ENCODE measurements around the gene TTC9. TPM values are rescaled to one million over a fixed set of nuclear protein-coding genes. Genes with fewer than 3 reads are reported as not detected.

The TTC9 gene
- total RNA-seq, 1 donor from 2014 or later = 1.2 TPM

- no peak overlapping the region for H3K4me3 Mint-ChIP-seq (ENCODE audit: unreplicated experiment)
- TF ChIP-seq CTCF (IDR thresholded peaks at IDR 0.05) = no peak
- H3K9me3 Mint-ChIP-seq (ENCODE audit: unreplicated experiment) = no peaks in the 10 kb centered on the region
- H3K4me1 Mint-ChIP-seq (ENCODE audit: unreplicated experiment) = peaks cover 17% of the 10 kb centered on the region
- no peak for DNase-seq (ENCODE audit: extremely low spot score, unreplicated experiment)
- H3K27me3 Mint-ChIP-seq (ENCODE audit: unreplicated experiment) = peaks cover 16% of the 10 kb centered on the region
- no peak overlapping the region for H3K27ac Mint-ChIP-seq (ENCODE audit: unreplicated experiment)
- H3K36me3 Mint-ChIP-seq (ENCODE audit: unreplicated experiment) = no peaks in the 10 kb centered on the region
These were observed 4.2 kb downstream of the TTC9 start for GRCh38 chr14:70645892-70646291.

GRCh38 chr14:70646705-70647104, 5.0 kb downstream of the TTC9 start:
- H3K36me3 Mint-ChIP-seq (ENCODE audit: unreplicated experiment) = no peaks in the 10 kb centered on the region
- no peaks in the 10 kb centered on the region for H3K9me3 Mint-ChIP-seq (ENCODE audit: unreplicated experiment)
- H3K27me3 Mint-ChIP-seq (ENCODE audit: unreplicated experiment) = peaks cover 11% of the 10 kb centered on the region
- no peak for DNase-seq (ENCODE audit: extremely low spot score, unreplicated experiment)
- no peak overlapping the region for H3K27ac Mint-ChIP-seq (ENCODE audit: unreplicated experiment)
- no peak for TF ChIP-seq CTCF (IDR thresholded peaks at IDR 0.05)
- no peak overlapping the region for H3K4me3 Mint-ChIP-seq (ENCODE audit: unreplicated experiment)
- peaks cover 13% of the 10 kb centered on the region for H3K4me1 Mint-ChIP-seq (ENCODE audit: unreplicated experiment)

- Mint-ChIP-seq H3K9me3 (ENCODE audit: unreplicated experiment) (no peaks in the 10 kb centered on the region), H3K36me3 (ENCODE audit: unreplicated experiment) (no peaks in the 10 kb centered on the region), H3K4me1 (ENCODE audit: unreplicated experiment) (peaks cover 3% of the 10 kb centered on the region), H3K27me3 (ENCODE audit: unreplicated experiment) (peaks cover 6% of the 10 kb centered on the region), H3K4me3 (ENCODE audit: unreplicated experiment) (no peak overlapping the region), H3K27ac (ENCODE audit: unreplicated experiment) (no peak overlapping the region)
- DNase-seq (ENCODE audit: extremely low spot score, unreplicated experiment) = no peak
- no peak for TF ChIP-seq CTCF (IDR thresholded peaks at IDR 0.05)
These were observed 6.6 kb downstream of the TTC9 start for GRCh38 chr14:70648346-70648745.

GRCh38 chr14:70649803-70650202, 8.1 kb downstream of the TTC9 start:
- Mint-ChIP-seq H3K36me3 (ENCODE audit: unreplicated experiment) (no peaks in the 10 kb centered on the region), H3K27ac (ENCODE audit: unreplicated experiment) (no peak overlapping the region), H3K4me1 (ENCODE audit: unreplicated experiment) (no peaks in the 10 kb centered on the region), H3K9me3 (ENCODE audit: unreplicated experiment) (no peaks in the 10 kb centered on the region), H3K4me3 (ENCODE audit: unreplicated experiment) (no peak overlapping the region), H3K27me3 (ENCODE audit: unreplicated experiment) (peaks cover 3% of the 10 kb centered on the region)
- no peak for TF ChIP-seq CTCF (IDR thresholded peaks at IDR 0.05)
- no peak for DNase-seq (ENCODE audit: extremely low spot score, unreplicated experiment)

GRCh38 chr14:70651522-70651921, 9.8 kb downstream of the TTC9 start:
- TF ChIP-seq CTCF (IDR thresholded peaks at IDR 0.05) = no peak
- H3K27ac Mint-ChIP-seq (ENCODE audit: unreplicated experiment) = no peak overlapping the region

More at GRCh38 chr14:70651522-70651921, 9.8 kb downstream of the TTC9 start:
- Mint-ChIP-seq H3K36me3 (ENCODE audit: unreplicated experiment) (no peaks in the 10 kb centered on the region), H3K9me3 (ENCODE audit: unreplicated experiment) (no peaks in the 10 kb centered on the region), H3K4me1 (ENCODE audit: unreplicated experiment) (peaks cover 6% of the 10 kb centered on the region), H3K4me3 (ENCODE audit: unreplicated experiment) (no peak overlapping the region), H3K27me3 (ENCODE audit: unreplicated experiment) (peaks cover 2% of the 10 kb centered on the region)
- DNase-seq (ENCODE audit: extremely low spot score, unreplicated experiment) = no peak
